GM12801 (cell line): Measurements from ENCODE around the gene TEAD4.

Source experiments
- TF ChIP-seq, protein P1 (sequence below): IDR thresholded peaks from one replicate; pipeline ENCODE4 v1.5.1; 2011; ENCODE audit warnings: control low read depth; ENCODE audit not compliant: insufficient read length; ENCODE audit errors: extremely low read depth

TEAD4 gene

DNA sequence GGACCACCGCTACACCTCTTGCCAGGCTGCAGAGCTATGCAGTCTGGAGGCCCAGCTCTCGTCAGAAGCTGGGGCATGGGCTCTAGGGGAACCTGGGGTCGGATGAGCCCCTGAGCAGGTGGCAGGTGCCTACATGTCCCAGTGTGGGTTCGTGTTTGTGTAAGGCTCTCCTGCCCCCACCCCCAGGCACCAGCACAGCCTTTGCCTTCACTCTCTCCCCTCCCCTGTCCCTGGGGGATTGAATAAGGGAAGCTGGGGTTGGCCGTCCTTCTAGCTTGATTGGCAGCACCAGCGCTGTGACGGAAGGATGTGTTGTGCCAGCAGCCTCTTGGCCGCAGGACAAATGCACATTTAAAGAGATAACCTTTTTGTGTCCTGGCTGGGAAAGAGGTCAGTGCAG lies 83.2 kb downstream of the TEAD4 start:
- TF ChIP-seq, protein P1, sequence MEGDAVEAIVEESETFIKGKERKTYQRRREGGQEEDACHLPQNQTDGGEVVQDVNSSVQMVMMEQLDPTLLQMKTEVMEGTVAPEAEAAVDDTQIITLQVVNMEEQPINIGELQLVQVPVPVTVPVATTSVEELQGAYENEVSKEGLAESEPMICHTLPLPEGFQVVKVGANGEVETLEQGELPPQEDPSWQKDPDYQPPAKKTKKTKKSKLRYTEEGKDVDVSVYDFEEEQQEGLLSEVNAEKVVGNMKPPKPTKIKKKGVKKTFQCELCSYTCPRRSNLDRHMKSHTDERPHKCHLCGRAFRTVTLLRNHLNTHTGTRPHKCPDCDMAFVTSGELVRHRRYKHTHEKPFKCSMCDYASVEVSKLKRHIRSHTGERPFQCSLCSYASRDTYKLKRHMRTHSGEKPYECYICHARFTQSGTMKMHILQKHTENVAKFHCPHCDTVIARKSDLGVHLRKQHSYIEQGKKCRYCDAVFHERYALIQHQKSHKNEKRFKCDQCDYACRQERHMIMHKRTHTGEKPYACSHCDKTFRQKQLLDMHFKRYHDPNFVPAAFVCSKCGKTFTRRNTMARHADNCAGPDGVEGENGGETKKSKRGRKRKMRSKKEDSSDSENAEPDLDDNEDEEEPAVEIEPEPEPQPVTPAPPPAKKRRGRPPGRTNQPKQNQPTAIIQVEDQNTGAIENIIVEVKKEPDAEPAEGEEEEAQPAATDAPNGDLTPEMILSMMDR: no peak

DNA sequence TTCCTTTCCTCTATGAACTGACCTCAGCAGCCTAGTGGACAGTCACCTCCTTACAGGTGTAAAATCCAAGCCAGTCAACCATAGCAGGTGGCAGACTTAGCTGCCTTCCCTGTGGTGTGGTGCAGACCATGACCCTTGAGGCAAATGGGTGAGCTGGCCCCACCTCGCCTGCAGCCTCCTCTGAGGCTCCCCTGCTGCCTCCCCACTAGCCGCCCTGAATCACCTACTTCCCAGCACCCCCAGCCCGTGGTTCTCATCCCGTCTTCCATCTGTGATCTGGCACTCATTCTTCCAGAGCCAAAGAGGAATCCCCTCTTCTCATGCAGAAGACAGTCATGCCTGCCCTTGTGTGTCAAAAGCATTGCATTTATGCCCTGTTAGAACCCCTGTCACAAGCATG lies 83.6 kb downstream of the TEAD4 start:
- TF ChIP-seq, protein P1: no peak

DNA sequence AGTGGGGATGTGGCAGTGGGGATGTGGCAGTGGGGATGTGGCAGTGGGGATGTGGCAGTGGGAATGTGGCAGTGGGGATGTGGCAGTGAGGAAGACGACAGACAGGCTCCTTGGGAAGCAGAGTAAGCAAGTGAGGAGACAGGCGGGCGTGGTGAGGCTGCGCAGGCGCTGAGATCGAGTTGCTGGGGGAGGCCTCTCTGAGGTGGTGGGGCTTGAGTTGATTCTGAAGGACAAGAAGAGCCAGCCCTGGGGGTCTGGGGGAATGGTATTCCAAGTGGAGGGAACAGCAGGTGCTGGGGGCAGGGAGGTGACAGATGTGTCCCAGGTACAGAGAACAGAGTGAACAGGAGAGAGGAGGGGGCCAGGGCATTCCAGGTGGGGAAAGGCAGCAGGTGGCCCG lies 84.2 kb downstream of the TEAD4 start:
- TF ChIP-seq, protein P1: no peak

DNA sequence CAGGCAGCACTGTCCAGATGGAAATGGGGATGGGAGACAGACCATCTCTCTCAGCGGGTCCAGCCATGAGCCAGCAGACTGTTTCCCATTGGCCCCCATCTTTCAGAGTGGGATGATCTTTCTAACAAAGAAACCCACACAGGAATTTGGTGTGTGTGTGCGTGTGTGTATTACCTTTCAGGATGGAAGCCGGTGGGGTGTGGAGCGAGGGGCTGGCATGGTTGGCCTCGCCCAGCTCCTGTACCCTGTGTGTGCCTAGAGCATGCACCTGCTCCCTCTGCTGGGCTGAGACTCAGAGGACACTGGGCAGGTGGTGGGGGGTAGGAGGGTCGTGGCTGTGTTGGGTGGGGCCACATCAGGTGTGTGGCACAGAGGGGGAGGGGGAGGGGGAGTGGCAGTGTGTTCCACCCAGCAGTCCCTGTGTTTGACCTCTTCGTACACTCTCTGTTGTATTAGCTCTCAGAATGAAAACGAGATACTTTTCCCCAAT lies 85.0 kb downstream of the TEAD4 start:
- TF ChIP-seq, protein P1: no peak

DNA sequence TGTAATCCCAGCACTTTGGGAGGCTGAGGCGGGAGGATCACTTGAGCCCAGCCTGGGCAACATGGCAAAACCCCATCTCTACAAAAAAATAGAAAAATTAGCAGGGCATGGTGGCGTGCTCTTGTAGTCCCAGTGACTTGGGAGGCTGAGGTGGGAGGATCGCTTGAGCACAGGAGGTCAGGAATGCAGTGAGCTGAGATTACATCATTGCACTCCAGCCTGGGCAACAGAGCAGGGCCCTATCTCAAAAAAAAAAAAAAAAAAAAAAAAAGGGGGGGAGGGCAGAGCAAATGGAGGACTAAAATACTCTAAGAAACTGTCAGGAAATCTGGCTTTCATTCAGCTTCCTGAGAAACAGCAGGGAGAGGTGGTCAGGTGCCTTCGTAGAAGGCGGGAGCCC lies 86.3 kb downstream of the TEAD4 start:
- TF ChIP-seq, protein P1: no peak

DNA sequence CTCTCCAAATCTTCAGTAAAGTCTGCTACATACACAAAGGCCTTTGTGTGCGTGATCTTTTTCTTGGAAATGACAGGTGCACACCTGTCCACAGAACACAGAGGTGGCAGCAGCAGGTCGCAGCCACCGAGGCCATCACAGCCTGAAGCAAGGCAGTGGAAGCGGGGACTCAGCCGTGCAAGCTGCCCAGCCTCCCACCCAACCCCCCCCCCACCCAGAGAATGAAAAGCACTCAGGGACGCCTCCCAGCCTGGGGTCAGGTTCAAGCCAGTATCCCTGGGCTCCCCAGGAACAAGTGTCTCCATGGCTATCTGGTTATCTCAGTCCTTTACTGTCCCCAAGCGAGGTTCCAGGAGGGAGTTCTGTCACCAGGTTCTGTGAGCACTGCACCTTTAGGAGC lies 86.8 kb downstream of the TEAD4 start:
- TF ChIP-seq, protein P1: no peak

DNA sequence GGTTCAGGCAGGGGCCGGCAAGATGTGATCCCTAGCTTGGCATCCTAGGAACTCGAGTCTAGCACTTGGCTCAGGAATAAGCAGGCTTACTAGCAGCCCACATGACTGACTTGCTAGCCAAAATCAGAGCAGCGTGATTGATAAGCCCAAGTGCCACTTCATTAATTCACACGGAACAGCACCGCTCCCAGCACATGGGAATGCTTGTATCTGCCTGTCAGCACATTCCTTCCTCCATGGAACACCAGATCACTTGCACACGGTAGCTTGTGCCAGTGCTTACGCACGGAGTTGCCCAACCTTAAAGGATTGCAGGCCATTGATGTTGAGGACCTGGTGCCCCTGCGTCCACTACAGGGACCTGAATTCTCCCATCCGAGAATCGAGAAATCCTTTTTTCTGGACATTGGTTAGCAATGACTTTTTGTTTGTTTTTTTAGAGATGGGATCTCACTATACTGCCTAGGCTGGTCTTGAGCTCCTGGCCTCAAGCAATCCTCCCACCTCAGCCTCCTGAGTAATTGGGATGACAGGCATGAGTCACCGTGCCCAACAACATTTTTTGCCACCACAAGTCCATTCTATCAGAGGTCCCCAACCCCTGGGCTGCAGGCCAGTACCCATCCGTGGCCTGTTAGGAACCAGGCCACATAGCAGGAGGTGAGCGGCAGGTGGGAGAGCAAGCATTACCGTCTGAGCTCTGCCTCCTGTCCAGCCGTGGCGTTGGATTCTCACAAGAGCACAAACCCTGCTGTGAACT lies 87.4 kb downstream of the TEAD4 start:
- TF ChIP-seq, protein P1: no peak
